Smooth muscle cell (in vitro differentiated cells): ENCODE data around the gene MKLN1. TPM values are rescaled to one million over a fixed set of nuclear protein-coding genes. Genes with fewer than 3 reads are reported as not detected.

Source experiments
- DNase-seq: peaks from one replicate; lab custom pipeline; 2025; ENCODE audit not compliant: unreplicated experiment; lab: John Stamatoyannopoulos, UW
- H2AFZ ChIP-seq: fragments of 200-600 bp; sonication (generic); 2 replicates; pipeline ENCODE4 v1.6.0; 2016; ENCODE audit warnings: antibody characterized with exemption, low read depth, mild to moderate bottlenecking
- H3F3A ChIP-seq: fragments of 200-600 bp; sonication (generic); 2 replicates; pipeline ENCODE4 v1.6.0; 2017; ENCODE audit warnings: antibody characterized with exemption, low read depth
- H3K27ac ChIP-seq: fragments of 200-600 bp; sonication (generic); 2 replicates; pipeline ENCODE4 v1.5.1; 2016; ENCODE audit warnings: low read depth, mild to moderate bottlenecking
- H3K27me3 ChIP-seq: fragments of 200-600 bp; sonication (generic); 2 replicates; pipeline ENCODE4 v1.6.1; 2016; ENCODE audit warnings: low read depth, mild to moderate bottlenecking
- H3K36me3 ChIP-seq: fragments of 200-600 bp; sonication (generic); 2 replicates; pipeline ENCODE4 v1.5.1; 2016; ENCODE audit warnings: low read depth
- H3K4me1 ChIP-seq: fragments of 200-600 bp; sonication (generic); 2 replicates; pipeline ENCODE4 v1.5.1; 2016; ENCODE audit warnings: low read depth
- H3K4me2 ChIP-seq: fragments of 200-600 bp; sonication (generic); 2 replicates; pipeline ENCODE4 v1.6.0; 2016; ENCODE audit warnings: mild to moderate bottlenecking
- H3K4me3 ChIP-seq: fragments of 200-600 bp; sonication (generic); 2 replicates; pipeline ENCODE4 v1.5.1; 2016; ENCODE audit warnings: mild to moderate bottlenecking
- H3K79me2 ChIP-seq: fragments of 200-600 bp; sonication (generic); 2 replicates; pipeline ENCODE4 v1.6.0; 2016; ENCODE audit warnings: low read depth, mild to moderate bottlenecking
- H3K9ac ChIP-seq: fragments of 200-600 bp; sonication (generic); 2 replicates; pipeline ENCODE4 v1.6.0; 2016; ENCODE audit warnings: low read depth
- H3K9me3 ChIP-seq: fragments of 200-600 bp; sonication (generic); replicated peaks from 2 replicates; pipeline ENCODE4 v1.5.1; 2016; ENCODE audit warnings: low read depth
- H4K20me1 ChIP-seq: fragments of 200-600 bp; sonication (generic); 2 replicates; pipeline ENCODE4 v1.6.0; 2016; ENCODE audit warnings: low read depth
- CTCF ChIP-seq: fragments of 200-600 bp; sonication (generic); IDR thresholded peaks from 2 replicates; pipeline ENCODE4 v1.5.1; 2017; ENCODE audit warnings: borderline replicate concordance, mild to moderate bottlenecking, antibody characterized with exemption; ENCODE audit not compliant: insufficient read depth, poor library complexity, severe bottlenecking
- WGBS: methylation state at CpG from one replicate; pipeline ENCODE4 v1.1.7; 2016; ENCODE audit warnings: low lambda C conversion rate; 5-methylcytosine and 5-hydroxymethylcytosine counted together
- polyA plus RNA-seq: library from polyadenylated mRNA; unstranded; fragments of >200 nt; fragmentation: Nextera tagmentation; extraction: Ambion mirVana; gene quantifications from 2 replicates; pipeline ENCODE4 v1.2.1, GENCODE V29; 2016
- total RNA-seq: library from RNA; depleted of rRNA; stranded (reverse); fragments of >200 nt; gene quantifications from 2 replicates; pipeline ENCODE4 v1.2.3, GENCODE V29; 2014

Gene MKLN1
- total and polyA plus RNA-seq, 2 experiments from 2014 or later: 26.3 to 45.3 TPM

- H3K27me3 ChIP-seq: no peaks in the 10 kb centered on the region
- WGBS: 78% methylated on average over 3 of the region's 3 CpGs
- no peaks in the 10 kb centered on the region for H3K9me3 ChIP-seq
- H3K27ac ChIP-seq: no peak overlapping the region
- no peak for DNase-seq
- H3K9ac ChIP-seq: no peak overlapping the region
- no peak overlapping the region for H3K4me2 ChIP-seq
- H2AFZ ChIP-seq: no peak overlapping the region
- H3F3A ChIP-seq: no peaks in the 10 kb centered on the region
- H4K20me1 ChIP-seq: peaks cover 34% of the 10 kb centered on the region
- no peak overlapping the region for H3K4me3 ChIP-seq
- no peaks in the 10 kb centered on the region for H3K4me1 ChIP-seq
- H3K36me3 ChIP-seq: peaks cover 7% of the 10 kb centered on the region
- peaks cover 11% of the 10 kb centered on the region for H3K79me2 ChIP-seq
- no peak for TF ChIP-seq CTCF
These were observed 103.6 kb downstream of the MKLN1 start for GRCh38 chr7:131431289-131431688.

- H3K27me3 ChIP-seq: no peaks in the 10 kb centered on the region
- peaks cover 39% of the 10 kb centered on the region for H4K20me1 ChIP-seq
- H3K36me3 ChIP-seq: peaks cover 7% of the 10 kb centered on the region
- DNase-seq: no peak
- no peak overlapping the region for H2AFZ ChIP-seq
- no peak overlapping the region for H3K9ac ChIP-seq
- no peaks in the 10 kb centered on the region for H3K4me1 ChIP-seq
- no peaks in the 10 kb centered on the region for H3K9me3 ChIP-seq
- peaks cover 10% of the 10 kb centered on the region for H3K79me2 ChIP-seq
- no peak overlapping the region for H3K27ac ChIP-seq
- H3K4me2 ChIP-seq: no peak overlapping the region
- H3K4me3 ChIP-seq: no peak overlapping the region
- TF ChIP-seq CTCF: no peak
- 98% methylated on average over 3 of the region's 3 CpGs for WGBS
- H3F3A ChIP-seq: no peaks in the 10 kb centered on the region
These were observed 104.1 kb downstream of the MKLN1 start for GRCh38 chr7:131431756-131432155.

GRCh38 chr7:131436384-131436783 lies 108.7 kb downstream of the MKLN1 start:
- H3K27ac ChIP-seq: no peak overlapping the region
- no peak for DNase-seq
- H2AFZ ChIP-seq: no peak overlapping the region
- H3K79me2 ChIP-seq: no peaks in the 10 kb centered on the region
- no peaks in the 10 kb centered on the region for H3F3A ChIP-seq
- no peak overlapping the region for H3K4me3 ChIP-seq
- no peak for TF ChIP-seq CTCF
- H3K27me3 ChIP-seq: no peaks in the 10 kb centered on the region
- WGBS: 86% methylated on average over 3 of the region's 3 CpGs
- H4K20me1 ChIP-seq: peaks cover 29% of the 10 kb centered on the region
- H3K4me1 ChIP-seq: no peaks in the 10 kb centered on the region
- no peak overlapping the region for H3K9ac ChIP-seq
- no peak overlapping the region for H3K4me2 ChIP-seq
- H3K36me3 ChIP-seq: peaks cover 38% of the 10 kb centered on the region
- no peaks in the 10 kb centered on the region for H3K9me3 ChIP-seq

GRCh38 chr7:131438969-131439368 lies 111.3 kb downstream of the MKLN1 start:
- Histone ChIP-seq H3K4me2 (no peak overlapping the region), H3K9me3 (no peaks in the 10 kb centered on the region), H3K27ac (no peak overlapping the region), H3F3A (no peaks in the 10 kb centered on the region), H3K27me3 (no peaks in the 10 kb centered on the region), H3K9ac (no peak overlapping the region), H2AFZ (no peak overlapping the region), H3K79me2 (peaks cover 10% of the 10 kb centered on the region), H3K4me3 (no peak overlapping the region), H4K20me1 (peaks cover 16% of the 10 kb centered on the region), H3K36me3 (peaks cover 43% of the 10 kb centered on the region), H3K4me1 (no peaks in the 10 kb centered on the region)
- no peak for TF ChIP-seq CTCF
- 80% methylated on average over 2 of the region's 2 CpGs for WGBS
- DNase-seq: no peak
